Suprapubic skin (tissue), 4 donors: ENCODE data around the gene RABL2A.
"Not testable (repeated sequence)": the region's sequence is repeated elsewhere in the genome, so short reads cannot be mapped to it uniquely, and the experiment has no call there.

ENCODE experiments used
- EP300 ChIP-seq: sonication (generic); formaldehyde crosslinking; IDR thresholded peaks from one replicate; pipeline ENCODE4 v1.6.1; 2017; ENCODE audit warnings: antibody characterized with exemption
- POLR2A ChIP-seq, 2 donors: fragments of 450-650 bp; IDR thresholded peaks; one replicate each; pipeline ENCODE4 v1.6.1; 2017; ENCODE audit warnings: antibody characterized with exemption in 2 of 2, mild to moderate bottlenecking in 2 of 2, moderate library complexity in 2 of 2
- POLR2AphosphoS5 ChIP-seq, 3 donors: sonication (generic); formaldehyde crosslinking; IDR thresholded peaks; one replicate each; pipeline ENCODE4 v1.6.1; 2017; ENCODE audit warnings: antibody characterized with exemption in 3 of 3
- TF ChIP-seq, protein P1 (sequence below), 2 donors: fragments of 200-600 bp in 1 of 2; fragments of 450-650 bp in 1 of 2; sonication (generic) in 1 of 2; IDR thresholded peaks; one replicate each; pipeline ENCODE4 v1.5.1; 2016 to 2019; ENCODE audit warnings: antibody characterized with exemption in 2 of 2, mild to moderate bottlenecking in 1 of 2, moderate library complexity in 1 of 2

DNA sequence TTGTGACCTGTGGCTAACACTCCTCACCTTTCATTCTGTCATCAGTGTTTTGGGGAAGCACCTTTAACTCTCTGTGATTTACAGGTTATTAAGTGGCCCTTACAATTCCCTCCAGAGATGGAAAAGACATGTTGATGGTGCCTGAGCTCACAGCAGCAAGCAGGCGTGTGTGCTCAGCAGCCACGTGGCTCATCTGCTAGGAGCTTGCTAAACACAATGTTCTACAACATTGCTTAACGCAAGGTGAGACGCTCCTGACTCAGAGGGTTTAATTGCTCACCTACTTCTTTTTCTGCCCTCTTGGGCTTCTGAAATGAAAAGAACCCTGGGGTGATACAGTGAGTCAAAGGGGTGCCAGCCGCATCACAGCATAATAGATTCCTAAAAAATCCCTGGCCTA is 6.1 kb upstream of the RABL2A start:
- TF ChIP-seq, protein P1, sequence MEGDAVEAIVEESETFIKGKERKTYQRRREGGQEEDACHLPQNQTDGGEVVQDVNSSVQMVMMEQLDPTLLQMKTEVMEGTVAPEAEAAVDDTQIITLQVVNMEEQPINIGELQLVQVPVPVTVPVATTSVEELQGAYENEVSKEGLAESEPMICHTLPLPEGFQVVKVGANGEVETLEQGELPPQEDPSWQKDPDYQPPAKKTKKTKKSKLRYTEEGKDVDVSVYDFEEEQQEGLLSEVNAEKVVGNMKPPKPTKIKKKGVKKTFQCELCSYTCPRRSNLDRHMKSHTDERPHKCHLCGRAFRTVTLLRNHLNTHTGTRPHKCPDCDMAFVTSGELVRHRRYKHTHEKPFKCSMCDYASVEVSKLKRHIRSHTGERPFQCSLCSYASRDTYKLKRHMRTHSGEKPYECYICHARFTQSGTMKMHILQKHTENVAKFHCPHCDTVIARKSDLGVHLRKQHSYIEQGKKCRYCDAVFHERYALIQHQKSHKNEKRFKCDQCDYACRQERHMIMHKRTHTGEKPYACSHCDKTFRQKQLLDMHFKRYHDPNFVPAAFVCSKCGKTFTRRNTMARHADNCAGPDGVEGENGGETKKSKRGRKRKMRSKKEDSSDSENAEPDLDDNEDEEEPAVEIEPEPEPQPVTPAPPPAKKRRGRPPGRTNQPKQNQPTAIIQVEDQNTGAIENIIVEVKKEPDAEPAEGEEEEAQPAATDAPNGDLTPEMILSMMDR (IDR thresholded peaks at IDR 0.05): not testable (repeated sequence)
- TF ChIP-seq POLR2A (IDR thresholded peaks at IDR 0.05); POLR2AphosphoS5 (IDR thresholded peaks at IDR 0.05); EP300: not testable (repeated sequence)
